HG03342 (cell line): Measurements from ENCODE around the gene RPTOR.

ENCODE experiments used
- ATAC-seq: cut with Tn5 transposase; IDR thresholded peaks from one replicate; pipeline ENCODE4 v1.9.1; 2021; ENCODE audit warnings: mild to moderate bottlenecking, moderate library complexity; ENCODE audit not compliant: unreplicated experiment

The RPTOR gene

GRCh38 chr17:80856863-80857755, 312.5 kb downstream of the RPTOR start:
- ATAC-seq = no peak

GRCh38 chr17:80857756-80858171, 313.1 kb downstream of the RPTOR start:
- no peak for ATAC-seq

- ATAC-seq = no peak
These were observed 313.8 kb downstream of the RPTOR start for GRCh38 chr17:80858301-80859001.

GRCh38 chr17:80859002-80859941, 314.6 kb downstream of the RPTOR start:
- no peak for ATAC-seq

GRCh38 chr17:80860101-80860671, 315.5 kb downstream of the RPTOR start:
- no peak for ATAC-seq

- no peak for ATAC-seq
These were observed 316.2 kb downstream of the RPTOR start for GRCh38 chr17:80860703-80861417.

- ATAC-seq = no peak
These were observed 316.8 kb downstream of the RPTOR start for GRCh38 chr17:80861418-80861815.

- no peak for ATAC-seq
These were observed 317.3 kb downstream of the RPTOR start for GRCh38 chr17:80861892-80862291.

- ATAC-seq = no peak
These were observed 317.9 kb downstream of the RPTOR start for GRCh38 chr17:80862481-80862961.

GRCh38 chr17:80862978-80863377, 318.3 kb downstream of the RPTOR start:
- no peak for ATAC-seq

GRCh38 chr17:80863626-80864025, 319.0 kb downstream of the RPTOR start:
- no peak for ATAC-seq

GRCh38 chr17:80864751-80865150, 320.1 kb downstream of the RPTOR start:
- ATAC-seq = no peak

GRCh38 chr17:80866050-80866793, 321.6 kb downstream of the RPTOR start:
- no peak for ATAC-seq

- ATAC-seq = no peak
These were observed 323.5 kb downstream of the RPTOR start for GRCh38 chr17:80868022-80868609.

- no peak for ATAC-seq
These were observed 325.0 kb downstream of the RPTOR start for GRCh38 chr17:80869481-80870145.

- no peak for ATAC-seq
These were observed 325.8 kb downstream of the RPTOR start for GRCh38 chr17:80870401-80870800.

- no peak for ATAC-seq
These were observed 326.7 kb downstream of the RPTOR start for GRCh38 chr17:80871341-80871740.

GRCh38 chr17:80872001-80872500, 327.4 kb downstream of the RPTOR start:
- no peak for ATAC-seq
